Activated naive CD4-positive, alpha-beta T cell treated with anti-CD3 and anti-CD28 coated beads, Interleukin-2, amount 50 U/mL, for 72 hours (primary cell): Measurements from ENCODE around the gene ATP11B. TPM values are rescaled to one million over a fixed set of nuclear protein-coding genes. Genes with fewer than 3 reads are reported as not detected.

ENCODE experiments used
- ATAC-seq, 2 donors: fragments of 150-1000 bp; cut with Tn5 transposase; 2 replicates each; pipeline ENCODE4 v1.10.0; 2021; ENCODE audit warnings: mild to moderate bottlenecking in 2 of 2, moderate library complexity in 2 of 2
- DNase-seq, 2 donors: peaks; one replicate each; pipeline ENCODE4 v3.0.0; 2021 to 2022; ENCODE audit warnings: low spot score in 2 of 2
- H3K27ac Mint-ChIP-seq, 2 donors: one replicate each; pipeline ENCODE4 v1.8.0; 2022; ENCODE audit warnings: mild to moderate bottlenecking in 2 of 2, mixed read lengths in 2 of 2
- H3K36me3 Mint-ChIP-seq, 2 donors: one replicate each; pipeline ENCODE4 v1.8.0; 2022; ENCODE audit warnings: mixed read lengths in 2 of 2
- H3K9me3 Mint-ChIP-seq, 2 donors: one replicate each; pipeline ENCODE4 v1.8.0; 2022; ENCODE audit warnings: mixed read lengths in 2 of 2
- total RNA-seq, 2 donors: library from RNA; stranded (reverse); gene quantifications; one replicate each; pipeline ENCODE4 v1.2.3, GENCODE V29; 2022

Gene ATP11B
- total RNA-seq = 100 to 1,000 TPM in 1 of 2 donors, 10 to 100 TPM in 1; 93.3 to 105 TPM

GRCh38 chr3:182792901-182793662, at the start of gene ATP11B:
Gene ATP11B (plus strand): TSS chr3:182793504. CDS start chr3:182793760, 256 bp downstream.
- ATAC-seq = peak; percentile 74 to 83
- peak; percentile 77 to 78 for DNase-seq
- Mint-ChIP-seq H3K27ac (peak within 1 kb of the TSS; percentile 93 to 98), H3K36me3 (peaks cover 11 to 23% of the 10 kb centered on the region in 2 donors), H3K9me3 (no peaks in the 10 kb centered on the region)

GRCh38 chr3:182746959-182747358, 46.3 kb upstream of the ATP11B start:
- H3K9me3 Mint-ChIP-seq = peaks cover 0 to 1% of the 10 kb centered on the region in 2 donors
- DNase-seq (no peak), ATAC-seq (no peak)
- no peak overlapping the region for H3K27ac Mint-ChIP-seq
- no peaks in the 10 kb centered on the region for H3K36me3 Mint-ChIP-seq

GRCh38 chr3:182755308-182755707, 38.0 kb upstream of the ATP11B start:
- no peaks in the 10 kb centered on the region for H3K36me3 Mint-ChIP-seq
- no peak overlapping the region for H3K27ac Mint-ChIP-seq
- DNase-seq (no peak), ATAC-seq (no peak)
- peaks cover 0 to 3% of the 10 kb centered on the region in 2 donors for H3K9me3 Mint-ChIP-seq

- ATAC-seq (no peak), DNase-seq (no peak)
- H3K36me3 Mint-ChIP-seq = no peaks in the 10 kb centered on the region
- no peak overlapping the region for H3K27ac Mint-ChIP-seq
- peaks cover 0 to 3% of the 10 kb centered on the region in 2 donors for H3K9me3 Mint-ChIP-seq
These were observed 37.6 kb upstream of the ATP11B start for GRCh38 chr3:182755712-182756111.

GRCh38 chr3:182760576-182761164, 32.6 kb upstream of the ATP11B start:
- Mint-ChIP-seq H3K27ac (no peak overlapping the region), H3K36me3 (no peaks in the 10 kb centered on the region), H3K9me3 (no peaks in the 10 kb centered on the region)
- ATAC-seq = no peak
- DNase-seq = no peak

GRCh38 chr3:182763896-182764295, 29.4 kb upstream of the ATP11B start:
- no peaks in the 10 kb centered on the region for H3K36me3 Mint-ChIP-seq
- H3K27ac Mint-ChIP-seq = no peak overlapping the region
- no peak for ATAC-seq
- no peak for DNase-seq
- H3K9me3 Mint-ChIP-seq = no peaks in the 10 kb centered on the region

GRCh38 chr3:182765287-182765686, 28.0 kb upstream of the ATP11B start:
- Mint-ChIP-seq H3K36me3 (no peaks in the 10 kb centered on the region), H3K27ac (no peak overlapping the region), H3K9me3 (no peaks in the 10 kb centered on the region)
- DNase-seq = no peak
- no peak for ATAC-seq

GRCh38 chr3:182766099-182766498, 27.2 kb upstream of the ATP11B start:
- no peak for DNase-seq
- Mint-ChIP-seq H3K9me3 (no peaks in the 10 kb centered on the region), H3K27ac (no peak overlapping the region), H3K36me3 (no peaks in the 10 kb centered on the region)
- no peak for ATAC-seq

- no peak for DNase-seq
- Mint-ChIP-seq H3K9me3 (no peaks in the 10 kb centered on the region), H3K27ac (no peak overlapping the region), H3K36me3 (no peaks in the 10 kb centered on the region)
- no peak for ATAC-seq
These were observed 24.9 kb upstream of the ATP11B start for GRCh38 chr3:182768413-182768812.

GRCh38 chr3:182769673-182770072, 23.6 kb upstream of the ATP11B start:
- H3K27ac Mint-ChIP-seq = no peak overlapping the region
- DNase-seq = no peak
- peaks cover 0 to 1% of the 10 kb centered on the region in 2 donors for H3K9me3 Mint-ChIP-seq
- ATAC-seq = no peak
- H3K36me3 Mint-ChIP-seq = no peaks in the 10 kb centered on the region

GRCh38 chr3:182782149-182782548, 11.2 kb upstream of the ATP11B start:
- ATAC-seq = no peak
- Mint-ChIP-seq H3K9me3 (no peaks in the 10 kb centered on the region), H3K36me3 (no peaks in the 10 kb centered on the region), H3K27ac (no peak overlapping the region)
- DNase-seq = no peak

- Mint-ChIP-seq H3K27ac (no peak overlapping the region), H3K9me3 (no peaks in the 10 kb centered on the region), H3K36me3 (no peaks in the 10 kb centered on the region)
- ATAC-seq = no peak
- DNase-seq = no peak
These were observed 10.2 kb upstream of the ATP11B start for GRCh38 chr3:182783106-182783505.

GRCh38 chr3:182784542-182784941, 8.8 kb upstream of the ATP11B start:
- no peak for ATAC-seq
- no peak overlapping the region for H3K27ac Mint-ChIP-seq
- no peaks in the 10 kb centered on the region for H3K9me3 Mint-ChIP-seq
- no peak for DNase-seq
- no peaks in the 10 kb centered on the region for H3K36me3 Mint-ChIP-seq

GRCh38 chr3:182785142-182785541, 8.2 kb upstream of the ATP11B start:
- ATAC-seq = peak; percentile 45 to 49
- Mint-ChIP-seq H3K27ac (no peak overlapping the region), H3K36me3 (no peaks in the 10 kb centered on the region), H3K9me3 (no peaks in the 10 kb centered on the region)
- no peak for DNase-seq

- Mint-ChIP-seq H3K36me3 (no peaks in the 10 kb centered on the region), H3K9me3 (no peaks in the 10 kb centered on the region), H3K27ac (no peak overlapping the region)
- DNase-seq = no peak
- no peak for ATAC-seq
These were observed 7.5 kb upstream of the ATP11B start for GRCh38 chr3:182785756-182786155.

- Mint-ChIP-seq H3K36me3 (no peaks in the 10 kb centered on the region), H3K27ac (no peak overlapping the region), H3K9me3 (no peaks in the 10 kb centered on the region)
- ATAC-seq (no peak), DNase-seq (no peak)
These were observed 6.6 kb upstream of the ATP11B start for GRCh38 chr3:182786564-182787196.

- Mint-ChIP-seq H3K36me3 (no peaks in the 10 kb centered on the region), H3K9me3 (no peaks in the 10 kb centered on the region), H3K27ac (no peak overlapping the region)
- ATAC-seq (no peak), DNase-seq (no peak)
These were observed 5.8 kb upstream of the ATP11B start for GRCh38 chr3:182787302-182788036.
